Transverse colon (tissue), 4 donors: ENCODE data around the gene NR4A3.

Source experiments
- POLR2AphosphoS5 ChIP-seq, 3 donors: sonication (generic); formaldehyde crosslinking; IDR thresholded peaks; one replicate each; pipeline ENCODE4 v1.6.1; 2016; ENCODE audit warnings: antibody characterized with exemption in 3 of 3
- TF ChIP-seq, protein P1 (sequence below), 5 experiments: fragments of 200-600 bp in 3 of 5; fragments of 450-650 bp in 2 of 5; sonication (generic) in 3 of 5; IDR thresholded peaks; 1 replicate in 2 of 5; 2 replicates in 3 of 5; pipeline ENCODE4 v1.5.1; 2016 to 2017; ENCODE audit warnings: antibody characterized with exemption in 5 of 5, inconsistent platforms in 3 of 5, mild to moderate bottlenecking in 2 of 5, moderate library complexity in 1 of 5

DNA sequence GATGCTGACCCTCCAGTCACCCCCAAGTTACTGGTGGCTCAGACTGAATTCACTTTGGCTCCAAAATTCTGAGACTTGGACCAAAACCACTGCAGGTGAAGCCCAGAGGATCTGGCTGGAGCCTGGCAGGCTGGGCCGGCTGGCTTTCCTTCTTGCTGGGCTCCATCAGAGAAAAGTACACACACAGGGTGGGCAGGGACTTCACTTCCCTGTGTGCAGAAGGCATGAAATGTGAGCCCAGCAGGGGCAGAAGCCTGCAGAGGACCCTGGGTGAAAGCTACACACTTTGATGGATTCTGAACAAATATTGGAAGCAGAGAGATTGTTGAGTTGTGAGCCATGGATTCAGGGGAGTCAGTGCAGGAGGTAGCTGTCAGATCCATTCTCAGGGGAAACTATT, 18.4 kb downstream of the NR4A3 start:
- TF ChIP-seq, protein P1, sequence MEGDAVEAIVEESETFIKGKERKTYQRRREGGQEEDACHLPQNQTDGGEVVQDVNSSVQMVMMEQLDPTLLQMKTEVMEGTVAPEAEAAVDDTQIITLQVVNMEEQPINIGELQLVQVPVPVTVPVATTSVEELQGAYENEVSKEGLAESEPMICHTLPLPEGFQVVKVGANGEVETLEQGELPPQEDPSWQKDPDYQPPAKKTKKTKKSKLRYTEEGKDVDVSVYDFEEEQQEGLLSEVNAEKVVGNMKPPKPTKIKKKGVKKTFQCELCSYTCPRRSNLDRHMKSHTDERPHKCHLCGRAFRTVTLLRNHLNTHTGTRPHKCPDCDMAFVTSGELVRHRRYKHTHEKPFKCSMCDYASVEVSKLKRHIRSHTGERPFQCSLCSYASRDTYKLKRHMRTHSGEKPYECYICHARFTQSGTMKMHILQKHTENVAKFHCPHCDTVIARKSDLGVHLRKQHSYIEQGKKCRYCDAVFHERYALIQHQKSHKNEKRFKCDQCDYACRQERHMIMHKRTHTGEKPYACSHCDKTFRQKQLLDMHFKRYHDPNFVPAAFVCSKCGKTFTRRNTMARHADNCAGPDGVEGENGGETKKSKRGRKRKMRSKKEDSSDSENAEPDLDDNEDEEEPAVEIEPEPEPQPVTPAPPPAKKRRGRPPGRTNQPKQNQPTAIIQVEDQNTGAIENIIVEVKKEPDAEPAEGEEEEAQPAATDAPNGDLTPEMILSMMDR (IDR thresholded peaks at IDR 0.05) = no peak
- TF ChIP-seq POLR2AphosphoS5 (IDR thresholded peaks at IDR 0.05) = no peak
